Germinal center (tissue), 1 donor: ENCODE data around the gene RNMT.
"Not testable (repeated sequence)": the region's sequence is repeated elsewhere in the genome, so short reads cannot be mapped to it uniquely, and the experiment has no call there.

Source experiments
- DNase-seq: peaks from one replicate; pipeline ENCODE4 v3.0.0; 2012; ENCODE audit warnings: mixed read lengths, low spot score

The RNMT gene

GRCh38 chr18:13726232-13726971 is at the start of gene RNMT, which contains the start of gene FAM210A:
Gene RNMT (plus strand): TSS chr18:13726673. CDS start chr18:13731518, 4,845 bp downstream.
Gene FAM210A (minus strand): TSS chr18:13726558. CDS start chr18:13682077, 44,481 bp downstream.
- DNase-seq: peak; percentile 89

DNA sequence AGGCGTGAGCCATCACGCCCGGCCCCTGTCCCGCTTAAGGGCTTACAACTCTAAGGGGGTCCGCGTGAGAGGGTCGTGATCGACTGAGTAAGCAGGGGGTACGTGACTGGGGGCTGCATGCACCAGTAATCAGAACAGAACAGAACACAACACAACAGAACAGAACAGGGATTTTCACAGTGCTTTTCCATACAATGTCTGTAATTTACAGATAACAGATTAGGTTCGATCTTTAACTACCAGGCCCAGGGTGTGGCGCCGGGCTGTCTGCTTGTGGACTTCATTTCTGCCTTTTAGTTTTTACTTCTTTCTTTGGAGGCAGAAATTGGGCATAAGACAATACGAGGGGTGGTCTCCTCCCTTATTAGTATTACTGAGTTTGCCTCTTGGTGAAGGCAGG is 49.1 kb upstream of the RNMT start:
- DNase-seq: not testable (repeated sequence)

- DNase-seq: no peak
These were observed 45.9 kb upstream of the RNMT start for GRCh38 chr18:13680612-13681011.

DNA sequence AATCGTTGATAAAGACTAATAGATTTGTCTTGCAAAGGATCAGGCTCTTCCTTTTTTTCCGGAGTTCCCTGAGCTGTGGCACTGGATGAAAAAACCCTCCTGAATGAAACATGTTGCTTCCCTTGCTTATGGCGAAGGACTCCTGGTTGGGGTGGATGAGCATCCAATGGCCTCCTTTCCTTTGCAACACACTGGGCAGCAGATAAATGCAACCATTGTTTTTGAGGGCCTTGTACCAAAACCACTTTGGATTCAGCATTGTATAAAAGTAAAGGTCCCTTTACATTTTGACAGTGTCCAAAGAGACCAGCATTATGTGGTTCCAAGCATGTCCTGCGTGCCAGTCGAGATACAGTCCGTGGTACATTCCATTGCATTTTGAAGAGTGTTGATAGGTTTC is 44.8 kb upstream of the RNMT start:
- DNase-seq: no peak

GRCh38 chr18:13684546-13684945 is 41.9 kb upstream of the RNMT start:
- DNase-seq: no peak

DNA sequence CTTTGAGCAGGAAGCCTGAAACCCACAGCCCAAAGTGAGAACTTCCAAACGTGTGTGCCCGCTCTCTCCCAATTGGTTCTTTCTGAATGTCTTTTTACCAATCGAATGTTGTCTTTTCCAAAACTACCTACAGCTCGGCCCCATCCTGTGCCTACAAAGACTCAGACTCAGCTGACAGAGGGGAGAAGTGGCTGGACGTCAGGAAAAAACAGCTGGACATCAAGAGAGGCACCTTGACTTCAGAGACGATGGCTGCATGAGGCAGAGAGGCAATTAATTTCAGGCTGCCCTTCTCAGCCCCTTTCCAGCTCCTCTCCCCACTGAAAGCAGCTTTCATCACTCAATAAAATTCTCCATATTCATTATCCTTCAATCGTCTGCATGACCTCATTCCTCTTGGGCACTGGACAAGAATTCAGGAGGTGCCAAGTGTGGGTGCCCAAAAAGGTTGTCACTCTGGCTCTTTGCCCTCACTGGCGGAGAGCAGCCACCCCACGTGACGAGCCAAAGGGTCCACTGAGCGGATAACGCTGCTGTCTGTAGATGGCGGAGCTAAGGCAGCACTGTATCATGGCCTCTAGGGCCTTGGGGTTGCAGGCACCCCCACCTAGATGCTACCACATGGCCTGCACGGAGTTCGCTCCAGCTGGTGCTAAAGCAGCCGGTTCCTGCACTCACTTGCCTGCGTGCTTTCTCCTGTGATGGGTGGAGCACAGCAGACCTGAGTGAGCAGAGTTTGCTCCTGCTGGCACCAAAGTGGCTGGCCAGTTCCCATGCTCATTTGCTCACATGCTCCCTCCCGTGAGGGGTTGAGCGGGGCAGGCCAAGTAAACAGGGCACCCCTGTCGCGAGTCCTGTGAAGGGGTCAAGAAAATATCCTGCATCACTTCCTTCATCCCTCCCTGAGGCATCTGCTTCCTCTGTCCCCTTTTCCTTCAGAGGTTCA is 38.0 kb upstream of the RNMT start:
- no peak for DNase-seq

DNA sequence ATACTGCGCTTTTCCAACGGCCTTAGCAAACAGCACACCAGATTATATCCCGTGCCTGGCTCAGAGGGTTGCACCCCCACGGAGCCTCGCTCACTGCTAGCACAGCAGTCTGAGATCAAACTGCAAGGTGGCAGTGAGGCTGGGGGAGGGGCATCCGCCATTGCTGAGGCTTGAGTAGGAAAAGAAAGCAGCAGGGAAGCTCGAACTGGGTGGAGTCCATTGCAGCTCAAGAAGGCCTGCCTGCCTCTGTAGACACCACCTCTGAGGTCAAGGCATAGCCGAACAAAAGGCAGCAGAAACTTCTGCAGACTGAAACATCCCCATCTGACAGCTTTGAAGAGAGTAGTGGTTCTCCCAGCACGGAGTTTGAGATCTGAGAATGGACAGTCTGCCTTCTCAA is 36.4 kb upstream of the RNMT start:
- DNase-seq: not testable (repeated sequence)

- DNase-seq: not testable (repeated sequence)
These were observed 31.1 kb upstream of the RNMT start for GRCh38 chr18:13695337-13695736.

GRCh38 chr18:13696961-13697360 is 29.5 kb upstream of the RNMT start:
- DNase-seq: no peak

GRCh38 chr18:13700153-13700552 is 26.3 kb upstream of the RNMT start:
- no peak for DNase-seq

DNA sequence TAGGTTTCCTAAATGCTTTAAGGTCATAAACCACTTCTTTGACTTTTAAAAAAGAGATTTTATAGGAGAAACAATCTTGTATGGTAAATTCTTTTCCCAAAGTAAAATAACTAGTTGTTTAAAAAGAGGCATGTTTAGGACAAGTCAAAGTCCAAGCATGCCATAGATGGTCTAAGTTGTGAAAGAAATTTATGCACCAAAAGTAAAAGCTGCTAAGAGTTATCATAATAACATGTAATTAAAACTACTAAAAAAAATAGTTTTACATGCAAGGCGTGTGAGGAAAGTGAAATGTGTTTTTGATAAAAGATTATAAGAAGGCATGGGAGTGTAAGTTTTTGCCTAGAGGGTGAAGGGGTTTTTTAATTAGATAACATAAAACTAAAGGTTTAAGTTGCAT is 22.6 kb upstream of the RNMT start:
- DNase-seq: no peak

DNA sequence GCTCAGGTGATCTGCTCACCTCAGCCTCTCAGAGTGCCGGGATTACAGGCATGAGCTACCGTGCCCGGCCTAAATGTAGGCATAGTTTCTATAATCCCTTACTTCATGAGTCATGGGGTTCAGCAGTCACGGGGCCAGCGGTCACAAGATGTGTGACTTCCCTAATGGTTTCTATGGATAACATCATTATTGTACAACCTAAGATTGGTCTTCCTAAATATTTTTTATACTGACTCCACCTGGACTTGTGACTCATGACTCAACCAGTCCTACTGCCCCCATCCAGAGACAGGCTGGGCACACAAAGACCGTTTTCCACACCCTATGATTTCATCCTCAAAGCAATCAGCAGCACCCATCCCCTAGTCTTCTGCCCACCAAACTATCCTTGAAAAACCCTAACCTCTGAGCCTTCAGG is 16.1 kb upstream of the RNMT start:
- DNase-seq: no peak

DNA sequence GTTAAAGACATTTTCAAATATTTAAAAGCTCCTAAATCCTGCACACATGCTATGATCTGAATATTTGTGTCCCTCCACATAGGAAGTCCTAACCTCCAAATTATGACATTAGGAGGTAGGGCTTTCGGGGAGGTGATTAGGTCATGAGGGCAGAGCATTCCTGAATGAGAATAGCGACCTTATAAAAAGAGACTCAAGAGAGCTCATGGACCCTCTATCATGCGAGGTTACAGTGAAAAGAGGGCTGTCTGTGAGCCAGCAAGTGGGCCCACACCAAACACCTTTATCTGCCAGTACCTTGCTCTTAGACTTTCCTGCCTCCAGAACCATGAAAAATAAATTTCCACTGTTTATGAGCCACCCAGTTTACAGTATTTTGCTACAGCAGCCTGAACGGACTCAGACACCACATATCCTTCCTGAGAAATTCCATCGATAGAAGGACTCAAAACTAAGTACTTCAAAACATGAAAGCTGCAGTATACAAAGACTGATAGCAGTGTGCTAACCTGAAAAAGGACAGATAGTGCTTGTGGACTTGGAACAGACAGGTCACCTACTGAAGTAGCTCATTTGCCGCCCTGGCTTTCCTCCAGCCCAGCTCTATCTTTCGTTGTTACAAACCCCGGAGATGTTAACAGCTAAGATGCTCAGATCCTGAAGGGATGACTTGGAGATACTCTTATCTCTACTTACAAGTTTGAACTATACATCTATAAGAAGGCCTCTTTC is 13.9 kb upstream of the RNMT start:
- no peak for DNase-seq

DNA sequence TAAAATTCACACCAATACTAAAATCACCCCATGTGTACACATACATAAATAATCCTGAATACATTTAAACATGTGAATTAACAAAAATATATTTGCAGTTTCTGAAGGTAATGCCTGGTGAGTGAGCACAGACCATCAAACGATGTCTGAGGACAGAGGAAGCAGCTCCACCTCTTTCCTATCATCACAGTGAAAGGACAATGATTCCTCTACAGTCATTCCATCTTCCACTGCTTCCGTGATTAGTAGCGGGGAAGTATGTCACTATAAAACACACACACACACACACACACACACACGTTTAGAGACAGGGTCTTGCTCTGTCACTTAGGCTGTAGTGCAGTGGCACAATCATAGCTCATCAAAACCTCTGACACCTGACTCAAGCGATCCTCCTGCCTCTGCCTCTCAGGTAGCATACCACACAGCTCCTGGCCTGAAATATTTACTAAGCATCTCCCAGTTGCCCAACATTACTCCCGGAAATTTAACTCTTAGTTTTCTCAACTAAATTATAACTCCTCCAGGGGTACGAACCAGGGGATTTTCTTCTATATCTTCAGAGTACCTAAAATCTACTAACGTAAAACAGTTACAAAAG is 12.9 kb upstream of the RNMT start:
- no peak for DNase-seq

DNA sequence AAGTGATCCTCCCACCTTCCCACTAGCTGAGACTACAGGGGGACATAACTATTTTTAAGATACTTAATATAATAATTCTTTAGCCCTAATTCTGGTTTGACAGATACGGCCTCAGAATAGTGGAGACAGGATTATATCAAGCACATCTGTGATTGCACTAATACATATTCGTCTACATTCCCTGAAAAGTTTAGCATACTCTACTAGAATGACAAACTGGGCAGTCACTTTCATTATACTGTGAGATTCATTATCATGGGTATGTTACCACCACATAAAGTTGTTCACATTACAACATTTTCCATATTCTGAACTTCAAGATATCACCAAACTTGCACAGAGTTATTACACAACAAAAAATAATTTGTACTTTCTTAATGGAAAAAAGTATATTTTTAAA is 11.1 kb upstream of the RNMT start:
- no peak for DNase-seq

DNA sequence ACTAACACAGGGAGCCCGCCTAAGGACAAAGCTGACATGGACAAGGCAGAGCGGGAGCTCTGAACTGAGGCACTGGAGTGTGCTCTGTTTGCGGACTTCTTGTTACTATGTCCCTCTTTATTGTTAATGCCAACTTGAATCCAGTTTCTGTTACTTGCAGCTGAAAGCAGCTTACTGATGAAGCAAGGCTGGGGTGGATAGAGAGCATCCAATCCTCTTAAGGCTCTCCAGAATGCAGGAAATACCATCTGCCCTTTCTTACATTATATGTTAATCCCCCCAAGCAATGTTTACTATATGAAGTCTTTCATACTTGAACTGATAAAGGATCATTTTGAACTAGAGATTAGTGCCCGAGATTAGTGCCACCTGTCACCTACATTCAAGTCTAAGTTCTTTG is 9.6 kb upstream of the RNMT start:
- DNase-seq: no peak

- DNase-seq: no peak
These were observed 6.3 kb upstream of the RNMT start for GRCh38 chr18:13720123-13720522.

DNA sequence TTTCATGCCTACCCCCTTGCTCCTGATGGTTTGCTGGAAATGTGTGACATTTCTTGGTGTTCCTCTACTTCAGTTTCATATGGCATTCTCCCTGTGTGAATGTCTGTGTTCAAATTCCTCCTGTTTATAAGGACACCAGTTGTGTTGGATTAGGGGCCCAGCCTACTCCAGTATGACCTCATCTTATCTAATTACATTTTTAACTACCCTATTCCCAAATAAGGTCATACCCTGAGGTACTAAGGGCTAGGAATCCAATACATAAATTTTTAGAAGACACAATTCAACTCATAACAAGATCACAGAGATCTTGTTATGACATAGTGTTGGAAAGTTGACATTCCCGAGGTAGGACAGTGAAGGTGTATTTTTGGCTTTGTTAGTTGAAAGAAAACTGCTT is 5.6 kb upstream of the RNMT start:
- DNase-seq: no peak

GRCh38 chr18:13725566-13726231 is 774 bp upstream of the RNMT start:
- peak; percentile 26 for DNase-seq

DNA sequence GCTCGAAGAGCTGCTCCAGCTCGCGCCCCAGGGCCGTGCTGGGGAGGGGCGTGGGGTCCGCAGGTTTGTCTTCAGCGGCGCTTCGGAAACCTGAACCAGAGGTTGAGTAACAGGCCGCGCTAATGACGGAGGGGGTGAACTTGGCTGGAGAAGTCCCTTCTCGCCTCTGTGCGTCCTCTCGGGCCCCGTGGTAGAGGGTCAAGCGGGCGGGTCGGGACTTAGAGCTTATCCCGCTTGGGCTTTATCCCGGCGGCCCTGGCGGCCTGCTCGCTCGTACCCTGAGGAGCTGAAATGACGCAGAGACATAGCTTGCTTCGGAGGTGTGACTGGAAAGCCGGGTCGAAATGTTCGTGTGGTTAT is 479 bp downstream of the RNMT start:
- DNase-seq: no peak

- no peak for DNase-seq
These were observed 4.0 kb downstream of the RNMT start for GRCh38 chr18:13730481-13730880.
